Kidney (tissue), 14 donors: ENCODE measurements around the gene GMNN. TPM values are rescaled to one million over a fixed set of nuclear protein-coding genes. Genes with fewer than 3 reads are reported as not detected.
A peak's percentile ranks its signal among the peaks of the same experiment; 100 is the strongest.

Source experiments
- DNase-seq, 5 donors: peaks; one replicate each; pipeline ENCODE4 v3.0.0-alpha.2; 2013 to 2020
- FAIRE-seq: peaks from 2 replicates; lab custom pipeline; 2012; peaks lifted over from hg19 to GRCh38; lab: Jason Lieb, UNC
- H3K27ac ChIP-seq, 2 donors: one replicate each; pipeline ENCODE4 v1.7.0; 2013; ENCODE audit warnings: low read depth in 2 of 2, low read length in 2 of 2, inconsistent platforms in 1 of 2
- H3K27me3 ChIP-seq: one replicate; pipeline ENCODE4 v1.7.1; 2013; ENCODE audit warnings: low read length, inconsistent platforms; ENCODE audit not compliant: control insufficient read depth, insufficient read depth
- H3K36me3 ChIP-seq, 3 donors: one replicate each; pipeline versions ENCODE4 v1.7.0 to v1.7.1; 2013; ENCODE audit warnings: low read length in 3 of 3, control low read depth in 1 of 3, inconsistent platforms in 1 of 3; ENCODE audit not compliant: insufficient read depth in 3 of 3, control insufficient read depth in 2 of 3
- H3K4me1 ChIP-seq, 3 donors: one replicate each; pipeline versions ENCODE4 v1.7.0 to v1.7.1; 2013; ENCODE audit warnings: low read length in 3 of 3, inconsistent platforms in 1 of 3, low read depth in 1 of 3; ENCODE audit not compliant: control insufficient read depth in 2 of 3, insufficient read depth in 2 of 3
- H3K4me3 ChIP-seq, 3 donors: one replicate each; pipeline versions ENCODE4 v1.7.0 to v1.8.1; 2013; ENCODE audit warnings: low read length in 3 of 3, control low read depth in 1 of 3, inconsistent platforms in 1 of 3
- H3K9ac ChIP-seq, 3 donors: one replicate each; pipeline versions ENCODE4 v1.7.0 to v1.7.1; 2013; ENCODE audit warnings: low read length in 3 of 3, control low read depth in 1 of 3, inconsistent platforms in 1 of 3
- H3K9me3 ChIP-seq, 3 donors: one replicate each; pipeline versions ENCODE4 v1.7.0 to v1.7.1; 2013; ENCODE audit warnings: low read length in 3 of 3, control low read depth in 1 of 3, inconsistent platforms in 1 of 3; ENCODE audit not compliant: control insufficient read depth in 2 of 3, insufficient read depth in 1 of 3
- CTCF ChIP-seq: IDR thresholded peaks from 3 replicates; pipeline ENCODE4 v1.5.1; 2012; ENCODE audit warnings: mild to moderate bottlenecking, moderate library complexity, borderline replicate concordance; ENCODE audit not compliant: insufficient read depth; ENCODE audit errors: extremely low read depth
- intact Hi-C: fragments of 100-400 bp; cut with DNase I; formaldehyde crosslinking; loops from one replicate; pipeline ENCODE4 v1.11.1; 2022
- polyA plus RNA-seq: library from polyadenylated mRNA; stranded (reverse); fragments of 350-450 nt; fragmentation: Illumina TruSeq; extraction: RNeasy Lipid Tissue Mini Kit (QIAGEN cat#74804); gene quantifications from one replicate; pipeline ENCODE4 v1.2.3, GENCODE V29; 2014; ENCODE audit warnings: low read depth, low replicate concordance; ENCODE audit not compliant: insufficient read depth
- total RNA-seq: library from RNA; stranded (reverse); fragmentation: NEBNext Ultra II Directional; extraction: Animal tissue kit (Norgen Biotek cat#: 25700); gene quantifications from one replicate; pipeline ENCODE4 v1.2.1, GENCODE V29; 2021
- donor health status: control.
- donor health status: control.
- donor health status: control.
- donor health status: control.
- donor health status: control.
- donor health status: DM: yes; HTN: yes; CAD: no.
- donor health status: Normal renal cell carcinoma (clear cell type).

The GMNN gene
- total and polyA plus RNA-seq, 2 donors from 2014 or later = 13.0 to 26.7 TPM

GRCh38 chr6:24777227-24777626, 2.5 kb downstream of the GMNN start:
- FAIRE-seq = no peak
- no peak overlapping the region for H3K4me3 ChIP-seq
- H3K9ac ChIP-seq = no peak overlapping the region

DNA sequence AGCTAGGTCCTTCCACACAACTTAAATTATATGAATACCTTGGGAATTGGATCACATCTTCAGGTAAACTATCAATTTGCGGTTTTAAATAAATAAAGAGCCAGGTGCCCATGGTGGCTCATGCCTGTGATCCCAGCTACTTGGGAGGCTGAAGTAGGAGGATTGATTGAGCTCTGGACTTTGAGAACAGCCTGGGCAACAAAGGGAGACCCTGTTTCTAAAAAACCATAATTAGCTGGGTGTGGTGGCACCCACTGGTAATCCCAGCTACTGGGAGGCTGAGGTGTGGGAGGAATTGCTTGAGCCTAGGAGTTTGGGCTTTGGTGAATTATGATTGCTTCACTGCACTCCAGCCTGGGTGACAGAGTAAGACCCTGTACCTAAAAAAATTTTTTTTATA, 3.4 kb downstream of the GMNN start:
- peaks cover 0 to 3% (median 0%) of the 10 kb centered on the region in 3 donors for H3K4me1 ChIP-seq
- no peak overlapping the region for H3K9ac ChIP-seq
- no peak for FAIRE-seq
- intact Hi-C loops = no loop called here
- H3K4me3 ChIP-seq = peak overlapping the region in 1 of 3 donors; percentile 16
- H3K27ac ChIP-seq = no peak overlapping the region
- peaks cover 0 to 5% (median 3%) of the 10 kb centered on the region in 3 donors for H3K36me3 ChIP-seq
- no peaks in the 10 kb centered on the region for H3K27me3 ChIP-seq
- no peaks in the 10 kb centered on the region for H3K9me3 ChIP-seq
- DNase-seq = no peak
- TF ChIP-seq CTCF = no peak

More at GRCh38 chr6:24777227-24777626, 2.5 kb downstream of the GMNN start:
- DNase-seq = no peak
- Histone ChIP-seq H3K27ac (no peak overlapping the region), H3K9me3 (no peaks in the 10 kb centered on the region), H3K4me1 (peaks cover 0 to 3% (median 0%) of the 10 kb centered on the region in 3 donors), H3K27me3 (no peaks in the 10 kb centered on the region), H3K36me3 (peaks cover 0 to 3% (median 3%) of the 10 kb centered on the region in 3 donors)
- no peak for TF ChIP-seq CTCF
- intact Hi-C loops = no loop called here

DNA sequence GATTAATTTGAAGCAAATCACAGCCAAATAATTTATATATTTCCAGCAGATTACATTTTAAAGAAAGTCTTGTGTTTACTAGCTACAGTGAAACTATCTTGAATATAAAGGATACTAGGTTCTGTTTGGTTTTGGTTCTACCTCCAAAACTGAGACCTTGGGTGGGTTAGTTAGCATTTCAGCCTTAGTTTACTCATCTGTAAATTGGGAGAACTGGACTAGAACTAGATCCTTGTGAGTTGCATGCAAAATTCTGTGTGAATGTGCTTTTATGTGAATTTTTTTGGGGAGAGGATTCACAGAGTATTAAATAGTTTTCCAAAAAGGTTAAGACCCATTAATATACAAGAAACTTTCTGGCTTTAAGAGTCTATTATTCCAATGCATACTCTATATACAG, 4.1 kb downstream of the GMNN start:
- no peak for DNase-seq
- H3K36me3 ChIP-seq = peaks cover 0 to 5% (median 3%) of the 10 kb centered on the region in 3 donors
- H3K9ac ChIP-seq = no peak overlapping the region
- no peak overlapping the region for H3K27ac ChIP-seq
- no peaks in the 10 kb centered on the region for H3K27me3 ChIP-seq
- no peaks in the 10 kb centered on the region for H3K9me3 ChIP-seq
- TF ChIP-seq CTCF = no peak
- FAIRE-seq = no peak
- no peak overlapping the region for H3K4me3 ChIP-seq
- peaks cover 0 to 3% (median 0%) of the 10 kb centered on the region in 3 donors for H3K4me1 ChIP-seq
- intact Hi-C loops = no loop called here
